ENCODE data around the gene TCEA2.

DNA sequence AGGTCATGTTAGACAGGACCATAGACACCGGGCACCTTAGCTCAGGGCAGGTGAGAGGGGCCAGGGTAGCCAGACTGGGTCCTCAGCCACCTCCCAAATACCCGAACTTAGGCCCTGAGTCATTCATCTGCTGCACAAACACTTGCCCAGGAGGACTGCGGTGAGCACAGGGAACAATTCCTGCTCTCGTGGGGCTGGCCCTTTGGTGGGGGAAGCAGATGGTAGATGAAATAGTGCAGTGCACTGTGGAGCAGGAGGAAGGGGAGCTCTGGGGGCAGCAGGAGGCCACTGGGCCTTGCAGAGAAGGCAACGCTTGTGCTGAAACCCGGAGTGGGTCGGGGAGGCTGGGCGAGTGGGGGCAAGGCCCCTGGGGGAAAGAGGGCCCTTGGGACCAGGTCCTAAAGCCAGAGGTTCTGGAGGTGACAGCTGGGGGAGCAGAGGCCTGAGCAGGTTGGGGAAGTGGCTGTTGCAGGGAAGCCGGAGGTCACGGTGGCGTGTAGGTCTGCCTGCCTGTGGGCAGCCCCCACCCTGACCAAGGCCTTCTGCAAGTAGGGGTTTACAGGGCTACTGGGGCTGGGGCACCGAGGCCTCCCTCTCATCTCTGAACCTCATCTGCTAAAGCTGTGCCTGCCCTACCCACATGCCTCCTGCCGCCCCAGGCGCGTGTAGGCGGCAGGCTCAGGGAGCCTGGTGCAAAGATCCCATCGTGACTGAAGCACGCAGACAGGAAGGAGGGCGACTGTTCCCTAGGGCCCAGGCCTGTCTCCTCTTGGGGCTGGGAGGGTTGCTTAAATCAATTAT lies 49.0 kb downstream of the TCEA2 start:
- TF ChIP-seq, protein P1, sequence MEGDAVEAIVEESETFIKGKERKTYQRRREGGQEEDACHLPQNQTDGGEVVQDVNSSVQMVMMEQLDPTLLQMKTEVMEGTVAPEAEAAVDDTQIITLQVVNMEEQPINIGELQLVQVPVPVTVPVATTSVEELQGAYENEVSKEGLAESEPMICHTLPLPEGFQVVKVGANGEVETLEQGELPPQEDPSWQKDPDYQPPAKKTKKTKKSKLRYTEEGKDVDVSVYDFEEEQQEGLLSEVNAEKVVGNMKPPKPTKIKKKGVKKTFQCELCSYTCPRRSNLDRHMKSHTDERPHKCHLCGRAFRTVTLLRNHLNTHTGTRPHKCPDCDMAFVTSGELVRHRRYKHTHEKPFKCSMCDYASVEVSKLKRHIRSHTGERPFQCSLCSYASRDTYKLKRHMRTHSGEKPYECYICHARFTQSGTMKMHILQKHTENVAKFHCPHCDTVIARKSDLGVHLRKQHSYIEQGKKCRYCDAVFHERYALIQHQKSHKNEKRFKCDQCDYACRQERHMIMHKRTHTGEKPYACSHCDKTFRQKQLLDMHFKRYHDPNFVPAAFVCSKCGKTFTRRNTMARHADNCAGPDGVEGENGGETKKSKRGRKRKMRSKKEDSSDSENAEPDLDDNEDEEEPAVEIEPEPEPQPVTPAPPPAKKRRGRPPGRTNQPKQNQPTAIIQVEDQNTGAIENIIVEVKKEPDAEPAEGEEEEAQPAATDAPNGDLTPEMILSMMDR (IDR thresholded peaks at IDR 0.05; ENCODE audit: low read length) = no peak
- TF ChIP-seq EZH2 (IDR thresholded peaks at IDR 0.05; ENCODE audit: borderline replicate concordance, low read length) = no peak

Measured in OCI-LY1 (cell line).